Measurements from ENCODE around the gene HABP2.

HABP2 gene

GRCh38 chr10:113585949-113586348, 33.1 kb downstream of the HABP2 start:
- Histone ChIP-seq H3F3A (ENCODE audit: insufficient read depth) (no peaks in the 10 kb centered on the region), H2AFZ (ENCODE audit: low read depth, low read length, severe bottlenecking) (no peak overlapping the region), H3K4me2 (ENCODE audit: low read depth, low read length, poor library complexity, severe bottlenecking) (no peak overlapping the region), H3K4me3 (ENCODE audit: insufficient read depth, low read length, poor library complexity, severe bottlenecking) (no peak overlapping the region), H3K9me3 (ENCODE audit: insufficient read depth, low read length) (no peaks in the 10 kb centered on the region), H3K9ac (ENCODE audit: low read length) (no peak overlapping the region), H3K27me3 (ENCODE audit: low read length) (no peaks in the 10 kb centered on the region), H3K79me2 (ENCODE audit: insufficient read depth, low read length) (no peaks in the 10 kb centered on the region), H3K9me2 (replicated peaks; ENCODE audit: insufficient read depth, low read length) (no peaks in the 10 kb centered on the region), H3K27ac (ENCODE audit: low read depth, low read length) (no peak overlapping the region), H4K20me1 (ENCODE audit: low read depth, low read length) (no peaks in the 10 kb centered on the region), H3K36me3 (ENCODE audit: low read length) (no peaks in the 10 kb centered on the region)
- no peak for TF ChIP-seq EZH2phosphoT487 (conservative IDR thresholded peaks at IDR 0.05; ENCODE audit: low read length)
- no peak for TF ChIP-seq CTCF (IDR thresholded peaks at IDR 0.05; ENCODE audit: insufficient read depth, low read length, poor library complexity, severe bottlenecking)

GRCh38 chr10:113589201-113589770, 36.4 kb downstream of the HABP2 start:
- no peaks in the 10 kb centered on the region for H3K9me3 ChIP-seq (ENCODE audit: insufficient read depth, low read length)
- H3K27me3 ChIP-seq (ENCODE audit: low read length), result no peaks in the 10 kb centered on the region
- H3K79me2 ChIP-seq (ENCODE audit: insufficient read depth, low read length), result no peaks in the 10 kb centered on the region
- no peaks in the 10 kb centered on the region for H3K9me2 ChIP-seq (replicated peaks; ENCODE audit: insufficient read depth, low read length)
- no peaks in the 10 kb centered on the region for H3F3A ChIP-seq (ENCODE audit: insufficient read depth)
- no peak overlapping the region for H3K4me2 ChIP-seq (ENCODE audit: low read depth, low read length, poor library complexity, severe bottlenecking)
- no peak overlapping the region for H2AFZ ChIP-seq (ENCODE audit: low read depth, low read length, severe bottlenecking)
- no peak overlapping the region for H3K27ac ChIP-seq (ENCODE audit: low read depth, low read length)
- H4K20me1 ChIP-seq (ENCODE audit: low read depth, low read length), result no peaks in the 10 kb centered on the region
- no peak overlapping the region for H3K4me3 ChIP-seq (ENCODE audit: insufficient read depth, low read length, poor library complexity, severe bottlenecking)
- no peak overlapping the region for H3K9ac ChIP-seq (ENCODE audit: low read length)
- no peak for TF ChIP-seq CTCF (IDR thresholded peaks at IDR 0.05; ENCODE audit: insufficient read depth, low read length, poor library complexity, severe bottlenecking)
- no peak for TF ChIP-seq EZH2phosphoT487 (conservative IDR thresholded peaks at IDR 0.05; ENCODE audit: low read length)
- no peaks in the 10 kb centered on the region for H3K36me3 ChIP-seq (ENCODE audit: low read length)

GRCh38 chr10:113590581-113590980, 37.7 kb downstream of the HABP2 start:
- Histone ChIP-seq H3K4me2 (ENCODE audit: low read depth, low read length, poor library complexity, severe bottlenecking) (no peak overlapping the region), H3F3A (ENCODE audit: insufficient read depth) (no peaks in the 10 kb centered on the region), H3K4me3 (ENCODE audit: insufficient read depth, low read length, poor library complexity, severe bottlenecking) (no peak overlapping the region), H3K36me3 (ENCODE audit: low read length) (no peaks in the 10 kb centered on the region), H4K20me1 (ENCODE audit: low read depth, low read length) (no peaks in the 10 kb centered on the region), H3K9me2 (replicated peaks; ENCODE audit: insufficient read depth, low read length) (no peaks in the 10 kb centered on the region), H3K79me2 (ENCODE audit: insufficient read depth, low read length) (no peaks in the 10 kb centered on the region), H3K27me3 (ENCODE audit: low read length) (no peaks in the 10 kb centered on the region), H3K9ac (ENCODE audit: low read length) (no peak overlapping the region), H3K9me3 (ENCODE audit: insufficient read depth, low read length) (no peaks in the 10 kb centered on the region), H3K27ac (ENCODE audit: low read depth, low read length) (no peak overlapping the region), H2AFZ (ENCODE audit: low read depth, low read length, severe bottlenecking) (no peak overlapping the region)
- TF ChIP-seq EZH2phosphoT487 (conservative IDR thresholded peaks at IDR 0.05; ENCODE audit: low read length), result no peak
- no peak for TF ChIP-seq CTCF (IDR thresholded peaks at IDR 0.05; ENCODE audit: insufficient read depth, low read length, poor library complexity, severe bottlenecking)
